CD4-positive, alpha-beta T cell (primary cell): ENCODE results near the gene UGT1A10. TPM values are rescaled to one million over a fixed set of nuclear protein-coding genes. Genes with fewer than 3 reads are reported as not detected.
A peak's percentile ranks its signal among the peaks of the same experiment; 100 is the strongest.

Source experiments
- ATAC-seq: fragments of 200-7000 bp; cut with Tn5 transposase; one replicate; pipeline ENCODE4 v1.10.0; 2022; ENCODE audit warnings: mild to moderate bottlenecking; ENCODE audit not compliant: poor library complexity
- CTCF ChIA-PET: fragments of 350-600 bp; sonication (Branson Sonifier 250); formaldehyde crosslinking; loops from one replicate; lab custom pipeline; 2021; ENCODE audit warnings: antibody characterized with exemption, inconsistent platforms; lab: Charles Lee
- POLR2A ChIA-PET: fragments of 350-600 bp; sonication (Branson Sonifier 250); formaldehyde crosslinking; loops from one replicate; lab custom pipeline; 2021; ENCODE audit warnings: antibody characterized with exemption, inconsistent platforms; lab: Charles Lee
- DNase-seq, 14 experiments: peaks; one replicate each; pipeline ENCODE4 v3.0.0-alpha.2; 2013 to 2020; ENCODE audit warnings: mixed read lengths in 2 of 14
- H3K27ac ChIP-seq, 2 donors: one replicate each; pipeline versions ENCODE4 v1.5.1 to v1.7.0; 2013; ENCODE audit warnings: low read length in 2 of 2, low read depth in 1 of 2, mild to moderate bottlenecking in 1 of 2
- H3K27me3 ChIP-seq, 2 experiments: 1 replicate in 1 of 2; 2 replicates in 1 of 2; pipeline versions ENCODE4 v1.6.1 to v1.7.0; 2013; ENCODE audit warnings: low read length in 2 of 2, control low read depth in 1 of 2, mild to moderate bottlenecking in 1 of 2, moderate library complexity in 1 of 2; ENCODE audit not compliant: insufficient read depth in 2 of 2, control insufficient read depth in 1 of 2
- H3K36me3 ChIP-seq: one replicate; pipeline ENCODE4 v1.6.1; 2013; ENCODE audit warnings: low read length, control low read depth; ENCODE audit not compliant: insufficient read depth
- H3K4me1 ChIP-seq: one replicate; pipeline ENCODE4 v1.6.1; 2013; ENCODE audit warnings: low read length, control low read depth; ENCODE audit not compliant: insufficient read depth
- H3K4me3 ChIP-seq: one replicate; pipeline ENCODE4 v1.5.1; 2013; ENCODE audit warnings: mild to moderate bottlenecking, low read length, moderate library complexity
- H3K9me3 ChIP-seq, 2 experiments: 1 replicate in 1 of 2; 2 replicates in 1 of 2; pipeline versions ENCODE4 v1.6.1 to v1.7.0; 2013; ENCODE audit warnings: low read length in 2 of 2, mild to moderate bottlenecking in 2 of 2, control low read depth in 1 of 2, moderate library complexity in 1 of 2; ENCODE audit not compliant: control insufficient read depth in 1 of 2, insufficient read depth in 1 of 2
- H3K27ac Mint-ChIP-seq: one replicate; pipeline ENCODE4 v1.8.0; 2020; ENCODE audit warnings: mixed read lengths
- H3K27me3 Mint-ChIP-seq: one replicate; pipeline ENCODE4 v1.8.0; 2021; ENCODE audit warnings: mixed read lengths
- H3K36me3 Mint-ChIP-seq: one replicate; pipeline ENCODE4 v1.8.0; 2021; ENCODE audit warnings: low read depth, mixed read lengths
- H3K4me1 Mint-ChIP-seq: one replicate; pipeline ENCODE4 v1.8.0; 2021; ENCODE audit warnings: low read depth, mixed read lengths
- H3K4me3 Mint-ChIP-seq: one replicate; pipeline ENCODE4 v1.8.0; 2020; ENCODE audit warnings: mild to moderate bottlenecking, mixed read lengths
- H3K9me3 Mint-ChIP-seq: one replicate; pipeline ENCODE4 v1.8.0; 2020; ENCODE audit warnings: mixed read lengths
- CTCF ChIP-seq: fragments of 200-600 bp; IDR thresholded peaks from one replicate; pipeline ENCODE4 v1.8.0; 2022; ENCODE audit warnings: antibody characterized with exemption, mild to moderate bottlenecking
- intact Hi-C, 2 experiments: fragments of 100-400 bp; cut with DNase I in 1 of 2; cut with micrococcal nuclease in 1 of 2; formaldehyde crosslinking; loops; one replicate each; pipeline versions ENCODE4 v1.15.1 to v1.9.0; 2023 to 2025; cut with DNase I, micrococcal nuclease
- total RNA-seq, 174 experiments: library from RNA in 2 of 174; stranded (reverse) in 2 of 174; gene quantifications; one replicate each; pipeline ENCODE4 v1.2.3 and lab custom pipeline; 2021 to 2026

Gene UGT1A10
- total RNA-seq, 2 experiments from 2014 or later, result not detected

GRCh38 chr2:233792720-233793119, 156.5 kb downstream of the UGT1A10 start:
- DNase-seq (no peak), ATAC-seq (no peak)
- no peaks in the 10 kb centered on the region for H3K27me3 ChIP-seq
- POLR2A ChIA-PET, result no interaction called here
- intact Hi-C loops, result no loop called here
- no peaks in the 10 kb centered on the region for H3K4me1 ChIP-seq
- Mint-ChIP-seq H3K36me3 (no peaks in the 10 kb centered on the region), H3K9me3 (no peaks in the 10 kb centered on the region), H3K4me1 (no peaks in the 10 kb centered on the region), H3K4me3 (no peak overlapping the region), H3K27ac (no peak overlapping the region), H3K27me3 (no peaks in the 10 kb centered on the region)
- H3K9me3 ChIP-seq, result peaks cover 0 to 8% of the 10 kb centered on the region in 2 experiments
- TF ChIP-seq CTCF, result no peak
- H3K4me3 ChIP-seq, result no peak overlapping the region
- no peaks in the 10 kb centered on the region for H3K36me3 ChIP-seq
- CTCF ChIA-PET, result no interaction called here
- H3K27ac ChIP-seq, result no peak overlapping the region

DNA sequence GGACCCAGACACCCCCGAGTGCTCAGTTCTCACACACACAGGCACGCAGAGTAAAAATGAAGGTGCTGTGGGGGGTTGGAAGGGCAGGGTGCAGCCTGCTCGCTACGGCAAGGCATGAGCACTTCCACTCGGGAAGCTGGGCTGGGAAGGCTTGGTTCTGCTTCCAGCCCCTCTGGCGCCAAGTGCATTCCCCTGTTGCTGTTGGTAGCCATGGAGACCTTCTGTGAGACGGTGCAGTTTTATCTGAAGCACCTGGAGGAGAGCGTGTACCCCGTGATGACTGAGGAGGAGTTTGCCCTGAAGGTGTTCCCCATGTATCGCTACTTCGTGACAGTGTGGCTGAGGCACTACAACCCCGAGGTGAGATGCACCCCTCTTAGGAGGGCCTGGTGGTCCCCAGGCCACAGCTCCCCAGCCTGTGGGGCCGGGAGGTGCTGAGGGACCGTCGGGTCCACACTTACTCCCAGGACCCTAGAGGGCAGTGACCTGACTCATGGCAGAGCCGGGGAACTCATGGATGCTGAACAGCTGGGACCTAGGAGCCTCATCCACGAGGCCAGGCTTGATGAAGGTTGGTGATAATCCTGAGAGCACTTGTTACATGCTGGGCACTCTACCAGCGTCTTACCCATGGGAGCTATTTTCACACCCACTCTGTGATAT, 157.3 kb downstream of the UGT1A10 start:
- ChIA-PET POLR2A (no interaction called here), CTCF (no interaction called here)
- intact Hi-C loops, result no loop called here
- TF ChIP-seq CTCF, result no peak
- no peaks in the 10 kb centered on the region for H3K4me1 Mint-ChIP-seq
- H3K27me3 Mint-ChIP-seq, result no peaks in the 10 kb centered on the region
- H3K4me3 Mint-ChIP-seq, result no peak overlapping the region
- no peak overlapping the region for H3K4me3 ChIP-seq
- peaks cover 0 to 8% of the 10 kb centered on the region in 2 experiments for H3K9me3 ChIP-seq
- H3K36me3 Mint-ChIP-seq, result no peaks in the 10 kb centered on the region
- ATAC-seq (no peak), DNase-seq (no peak)
- H3K27ac ChIP-seq, result no peak overlapping the region
- H3K27me3 ChIP-seq, result no peaks in the 10 kb centered on the region
- H3K9me3 Mint-ChIP-seq, result no peaks in the 10 kb centered on the region
- no peak overlapping the region for H3K27ac Mint-ChIP-seq
- H3K4me1 ChIP-seq, result no peaks in the 10 kb centered on the region
- no peaks in the 10 kb centered on the region for H3K36me3 ChIP-seq

GRCh38 chr2:233794128-233794658, 157.9 kb downstream of the UGT1A10 start:
- Histone ChIP-seq H3K27ac (no peak overlapping the region), H3K4me1 (no peaks in the 10 kb centered on the region), H3K36me3 (no peaks in the 10 kb centered on the region), H3K4me3 (no peak overlapping the region), H3K27me3 (no peaks in the 10 kb centered on the region), H3K9me3 (peaks cover 0 to 8% of the 10 kb centered on the region in 2 experiments)
- POLR2A ChIA-PET, result no interaction called here
- no peaks in the 10 kb centered on the region for H3K4me1 Mint-ChIP-seq
- H3K27ac Mint-ChIP-seq, result no peak overlapping the region
- intact Hi-C loops, result no loop called here
- no peaks in the 10 kb centered on the region for H3K27me3 Mint-ChIP-seq
- no peaks in the 10 kb centered on the region for H3K9me3 Mint-ChIP-seq
- no peaks in the 10 kb centered on the region for H3K36me3 Mint-ChIP-seq
- no peak for TF ChIP-seq CTCF
- ATAC-seq (no peak), DNase-seq (peak in 1 of 14 experiments; percentile 26)
- no peak overlapping the region for H3K4me3 Mint-ChIP-seq
- CTCF ChIA-PET, result no interaction called here
